HG02981 (cell line): Measurements from ENCODE around the gene FAM168A.
"Not testable (repeated sequence)": the region's sequence is repeated elsewhere in the genome, so short reads cannot be mapped to it uniquely, and the experiment has no call there.

ENCODE experiments used
- ATAC-seq: cut with Tn5 transposase; IDR thresholded peaks from one replicate; pipeline ENCODE4 v1.9.1; 2021; ENCODE audit warnings: mild to moderate bottlenecking, moderate library complexity; ENCODE audit not compliant: unreplicated experiment

The FAM168A gene

GRCh38 chr11:73597336-73597955, 466 bp downstream of the FAM168A start:
- no peak for ATAC-seq

- no peak for ATAC-seq
Measured at GRCh38 chr11:73596547-73596946, 1.4 kb downstream of the FAM168A start.

GRCh38 chr11:73592640-73593039, 5.3 kb downstream of the FAM168A start:
- ATAC-seq = no peak

- no peak for ATAC-seq
Measured at GRCh38 chr11:73591743-73592142, 6.2 kb downstream of the FAM168A start.

- ATAC-seq = no peak
Measured at GRCh38 chr11:73590991-73591390, 6.9 kb downstream of the FAM168A start.

GRCh38 chr11:73586791-73587190, 11.1 kb downstream of the FAM168A start:
- ATAC-seq = no peak

GRCh38 chr11:73585834-73586575, 11.9 kb downstream of the FAM168A start:
- ATAC-seq = no peak

GRCh38 chr11:73584831-73585230, 13.1 kb downstream of the FAM168A start:
- no peak for ATAC-seq

GRCh38 chr11:73582653-73583052, 15.3 kb downstream of the FAM168A start:
- ATAC-seq = no peak

- ATAC-seq = not testable (repeated sequence)
Measured at GRCh38 chr11:73580749-73581148, 17.2 kb downstream of the FAM168A start.

GRCh38 chr11:73579641-73580434, 18.1 kb downstream of the FAM168A start:
- no peak for ATAC-seq

GRCh38 chr11:73578592-73579185, 19.2 kb downstream of the FAM168A start:
- no peak for ATAC-seq

- ATAC-seq = no peak
Measured at GRCh38 chr11:73577496-73577917, 20.4 kb downstream of the FAM168A start.

- ATAC-seq = no peak
Measured at GRCh38 chr11:73576185-73576614, 21.7 kb downstream of the FAM168A start.

GRCh38 chr11:73571982-73572381, 25.9 kb downstream of the FAM168A start:
- ATAC-seq = not testable (repeated sequence)

GRCh38 chr11:73570415-73571114, 27.3 kb downstream of the FAM168A start:
- ATAC-seq = no peak

- ATAC-seq = no peak
Measured at GRCh38 chr11:73566977-73567755, 30.7 kb downstream of the FAM168A start.

- ATAC-seq = no peak
Measured at GRCh38 chr11:73566422-73566821, 31.5 kb downstream of the FAM168A start.

- ATAC-seq = no peak
Measured at GRCh38 chr11:73565804-73566203, 32.1 kb downstream of the FAM168A start.

- ATAC-seq = no peak
Measured at GRCh38 chr11:73564903-73565302, 33.0 kb downstream of the FAM168A start.
